Lower leg skin (tissue), 3 donors: Measurements from ENCODE around the gene DNAAF8.

Source experiments
- POLR2A ChIP-seq, 2 donors: fragments of 450-650 bp; IDR thresholded peaks; one replicate each; pipeline ENCODE4 v1.6.1; 2016 to 2017; ENCODE audit warnings: antibody characterized with exemption in 2 of 2, mild to moderate bottlenecking in 1 of 2, moderate library complexity in 1 of 2
- TF ChIP-seq, protein P1 (sequence below), 3 donors: fragments of 450-650 bp; IDR thresholded peaks; one replicate each; pipeline ENCODE4 v1.5.1; 2016; ENCODE audit warnings: antibody characterized with exemption in 3 of 3, mild to moderate bottlenecking in 3 of 3, moderate library complexity in 2 of 3

DNA sequence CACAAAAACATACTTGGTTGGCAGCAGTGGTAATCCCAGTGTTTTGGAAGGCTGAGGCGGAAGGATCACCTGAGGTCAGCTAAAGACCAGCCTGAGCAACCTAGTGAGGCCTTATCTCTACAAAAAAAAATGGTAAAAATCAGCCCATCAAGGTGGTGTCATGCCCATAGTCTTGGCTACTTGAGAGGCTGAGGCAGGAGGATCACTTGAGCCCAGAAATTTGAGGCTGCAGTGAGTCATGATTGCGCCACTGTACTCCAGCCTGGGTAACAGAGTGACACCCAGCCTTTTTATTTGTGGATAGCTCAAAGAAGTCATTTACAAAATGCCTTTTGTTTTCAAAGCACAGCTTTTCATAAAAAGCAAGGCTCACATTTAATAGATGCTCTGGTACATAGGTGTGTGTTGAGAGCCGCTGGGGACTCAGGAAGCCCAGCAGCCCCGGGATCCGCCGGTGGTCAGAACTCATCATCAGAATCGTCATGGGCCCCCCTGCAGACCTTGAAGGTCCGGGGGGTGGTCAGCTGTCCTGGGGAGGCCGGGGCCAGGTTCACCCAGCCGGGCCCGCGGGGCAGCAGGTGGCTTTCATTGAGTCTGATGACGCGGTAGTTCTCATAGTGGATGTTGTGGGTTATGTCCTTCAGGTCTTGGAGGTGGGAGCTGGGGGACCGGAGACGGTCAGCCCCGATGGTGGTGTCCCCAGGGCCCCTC lies 43.2 kb downstream of the DNAAF8 start:
- TF ChIP-seq, protein P1, sequence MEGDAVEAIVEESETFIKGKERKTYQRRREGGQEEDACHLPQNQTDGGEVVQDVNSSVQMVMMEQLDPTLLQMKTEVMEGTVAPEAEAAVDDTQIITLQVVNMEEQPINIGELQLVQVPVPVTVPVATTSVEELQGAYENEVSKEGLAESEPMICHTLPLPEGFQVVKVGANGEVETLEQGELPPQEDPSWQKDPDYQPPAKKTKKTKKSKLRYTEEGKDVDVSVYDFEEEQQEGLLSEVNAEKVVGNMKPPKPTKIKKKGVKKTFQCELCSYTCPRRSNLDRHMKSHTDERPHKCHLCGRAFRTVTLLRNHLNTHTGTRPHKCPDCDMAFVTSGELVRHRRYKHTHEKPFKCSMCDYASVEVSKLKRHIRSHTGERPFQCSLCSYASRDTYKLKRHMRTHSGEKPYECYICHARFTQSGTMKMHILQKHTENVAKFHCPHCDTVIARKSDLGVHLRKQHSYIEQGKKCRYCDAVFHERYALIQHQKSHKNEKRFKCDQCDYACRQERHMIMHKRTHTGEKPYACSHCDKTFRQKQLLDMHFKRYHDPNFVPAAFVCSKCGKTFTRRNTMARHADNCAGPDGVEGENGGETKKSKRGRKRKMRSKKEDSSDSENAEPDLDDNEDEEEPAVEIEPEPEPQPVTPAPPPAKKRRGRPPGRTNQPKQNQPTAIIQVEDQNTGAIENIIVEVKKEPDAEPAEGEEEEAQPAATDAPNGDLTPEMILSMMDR (IDR thresholded peaks at IDR 0.05), result no peak
- no peak for TF ChIP-seq POLR2A (IDR thresholded peaks at IDR 0.05)
